Stimulated activated naive B cell treated with anti-CD40 and anti-IgM and Interleukin-4, amounts not matched to agents 10 μg/mL and 1 μg/mL and 100 μg/mL, for 72 hours (primary cell): ENCODE results near the gene HOXA9.

Experiments
- ATAC-seq, 2 donors: fragments of 150-1000 bp; cut with Tn5 transposase; replicated peaks; 2 replicates each; pipeline ENCODE4 v1.10.0; 2021; ENCODE audit warnings: moderate library complexity in 1 of 2
- DNase-seq: peaks from one replicate; pipeline ENCODE4 v3.0.0; 2021
- H3K27ac Mint-ChIP-seq: one replicate; pipeline ENCODE4 v1.8.0; 2022; ENCODE audit warnings: mild to moderate bottlenecking, mixed read lengths
- H3K27me3 Mint-ChIP-seq, 2 donors: one replicate each; pipeline ENCODE4 v1.8.0; 2022; ENCODE audit warnings: mixed read lengths in 2 of 2
- H3K36me3 Mint-ChIP-seq, 2 donors: one replicate each; pipeline ENCODE4 v1.8.0; 2022; ENCODE audit warnings: mixed read lengths in 2 of 2, mild to moderate bottlenecking in 1 of 2
- H3K4me1 Mint-ChIP-seq, 2 donors: one replicate each; pipeline ENCODE4 v1.8.0; 2022; ENCODE audit warnings: mixed read lengths in 2 of 2, mild to moderate bottlenecking in 1 of 2
- H3K4me3 Mint-ChIP-seq, 2 donors: one replicate each; pipeline ENCODE4 v1.8.0; 2022; ENCODE audit warnings: mild to moderate bottlenecking in 2 of 2, mixed read lengths in 2 of 2, moderate library complexity in 1 of 2
- H3K9me3 Mint-ChIP-seq, 2 donors: one replicate each; pipeline ENCODE4 v1.8.0; 2022; ENCODE audit warnings: mixed read lengths in 2 of 2, mild to moderate bottlenecking in 1 of 2

The HOXA9 gene

GRCh38 chr7:27165089-27165995 lies at the start of gene HOXA9:
Gene HOXA9, minus strand, starts transcription at chr7:27165537. Its CDS starts 80 bp downstream, at chr7:27165457.
- ATAC-seq: no peak

GRCh38 chr7:27214239-27214950 lies 49.1 kb upstream of the HOXA9 start:
- Mint-ChIP-seq H3K4me3 (no peak overlapping the region), H3K9me3 (no peaks in the 10 kb centered on the region), H3K4me1 (peaks cover 12 to 19% of the 10 kb centered on the region in 2 donors), H3K27ac (no peak overlapping the region), H3K36me3 (no peaks in the 10 kb centered on the region), H3K27me3 (peaks cover 80 to 98% of the 10 kb centered on the region in 2 donors)
- DNase-seq (no peak), ATAC-seq (no peak)

More at GRCh38 chr7:27165089-27165995, at the start of gene HOXA9:
- no peak for DNase-seq
- H3K27ac Mint-ChIP-seq: peak within 1 kb of the TSS; percentile 91
- H3K9me3 Mint-ChIP-seq: peaks cover 0 to 2% of the 10 kb centered on the region in 2 donors
- H3K27me3 Mint-ChIP-seq: peaks cover 53 to 81% of the 10 kb centered on the region in 2 donors
- H3K4me3 Mint-ChIP-seq: peak within 1 kb of the TSS; percentile 56 to 59
- peaks cover 0 to 9% of the 10 kb centered on the region in 2 donors for H3K36me3 Mint-ChIP-seq
- peaks cover 20 to 28% of the 10 kb centered on the region in 2 donors for H3K4me1 Mint-ChIP-seq

- peaks cover 12 to 19% of the 10 kb centered on the region in 2 donors for H3K4me1 Mint-ChIP-seq
- peaks cover 80 to 98% of the 10 kb centered on the region in 2 donors for H3K27me3 Mint-ChIP-seq
- H3K9me3 Mint-ChIP-seq: no peaks in the 10 kb centered on the region
- DNase-seq (no peak), ATAC-seq (no peak)
- H3K36me3 Mint-ChIP-seq: no peaks in the 10 kb centered on the region
- H3K27ac Mint-ChIP-seq: peak overlapping the region; percentile 20
- H3K4me3 Mint-ChIP-seq: peak overlapping the region in 1 of 2 donors; percentile 53
These were observed 48.3 kb upstream of the HOXA9 start for GRCh38 chr7:27213433-27214238.

- H3K27me3 Mint-ChIP-seq: peaks cover 81 to 98% of the 10 kb centered on the region in 2 donors
- DNase-seq (no peak), ATAC-seq (no peak)
- H3K9me3 Mint-ChIP-seq: no peaks in the 10 kb centered on the region
- no peak overlapping the region for H3K27ac Mint-ChIP-seq
- H3K4me1 Mint-ChIP-seq: peaks cover 12 to 19% of the 10 kb centered on the region in 2 donors
- H3K4me3 Mint-ChIP-seq: no peak overlapping the region
- no peaks in the 10 kb centered on the region for H3K36me3 Mint-ChIP-seq
These were observed 47.4 kb upstream of the HOXA9 start for GRCh38 chr7:27212497-27213432.

- Mint-ChIP-seq H3K4me3 (no peak overlapping the region), H3K27me3 (peaks cover 79 to 98% of the 10 kb centered on the region in 2 donors), H3K4me1 (peaks cover 12 to 19% of the 10 kb centered on the region in 2 donors), H3K27ac (no peak overlapping the region), H3K36me3 (no peaks in the 10 kb centered on the region), H3K9me3 (no peaks in the 10 kb centered on the region)
- ATAC-seq: no peak
- no peak for DNase-seq
These were observed 46.4 kb upstream of the HOXA9 start for GRCh38 chr7:27211764-27212204.

GRCh38 chr7:27211084-27211446 lies 45.7 kb upstream of the HOXA9 start:
- H3K4me3 Mint-ChIP-seq: no peak overlapping the region
- ATAC-seq: no peak
- H3K27ac Mint-ChIP-seq: no peak overlapping the region
- H3K36me3 Mint-ChIP-seq: no peaks in the 10 kb centered on the region
- no peaks in the 10 kb centered on the region for H3K9me3 Mint-ChIP-seq
- no peak for DNase-seq
- peaks cover 81 to 98% of the 10 kb centered on the region in 2 donors for H3K27me3 Mint-ChIP-seq
- H3K4me1 Mint-ChIP-seq: peaks cover 13 to 19% of the 10 kb centered on the region in 2 donors

GRCh38 chr7:27210441-27211083 lies 45.2 kb upstream of the HOXA9 start:
- H3K27ac Mint-ChIP-seq: no peak overlapping the region
- peaks cover 0 to 2% of the 10 kb centered on the region in 2 donors for H3K36me3 Mint-ChIP-seq
- peaks cover 16 to 24% of the 10 kb centered on the region in 2 donors for H3K4me1 Mint-ChIP-seq
- no peaks in the 10 kb centered on the region for H3K9me3 Mint-ChIP-seq
- H3K27me3 Mint-ChIP-seq: peaks cover 81 to 98% of the 10 kb centered on the region in 2 donors
- ATAC-seq: peak; percentile 34 to 48
- peak overlapping the region; percentile 44 to 74 for H3K4me3 Mint-ChIP-seq
- DNase-seq: no peak

GRCh38 chr7:27209933-27210440 lies 44.6 kb upstream of the HOXA9 start:
- Mint-ChIP-seq H3K36me3 (peaks cover 0 to 2% of the 10 kb centered on the region in 2 donors), H3K27ac (no peak overlapping the region), H3K9me3 (no peaks in the 10 kb centered on the region), H3K4me1 (peaks cover 19 to 30% of the 10 kb centered on the region in 2 donors), H3K27me3 (peaks cover 79 to 98% of the 10 kb centered on the region in 2 donors), H3K4me3 (peak overlapping the region in 1 of 2 donors; percentile 74)
- no peak for DNase-seq
- no peak for ATAC-seq

GRCh38 chr7:27208998-27209397 lies 43.7 kb upstream of the HOXA9 start:
- Mint-ChIP-seq H3K4me1 (peaks cover 26 to 36% of the 10 kb centered on the region in 2 donors), H3K36me3 (peaks cover 0 to 2% of the 10 kb centered on the region in 2 donors), H3K27me3 (peaks cover 82 to 98% of the 10 kb centered on the region in 2 donors), H3K9me3 (no peaks in the 10 kb centered on the region), H3K27ac (no peak overlapping the region), H3K4me3 (no peak overlapping the region)
- DNase-seq: no peak
- no peak for ATAC-seq

- H3K27ac Mint-ChIP-seq: no peak overlapping the region
- ATAC-seq: no peak
- H3K36me3 Mint-ChIP-seq: peaks cover 0 to 2% of the 10 kb centered on the region in 2 donors
- no peaks in the 10 kb centered on the region for H3K9me3 Mint-ChIP-seq
- no peak overlapping the region for H3K4me3 Mint-ChIP-seq
- peaks cover 87 to 98% of the 10 kb centered on the region in 2 donors for H3K27me3 Mint-ChIP-seq
- DNase-seq: no peak
- H3K4me1 Mint-ChIP-seq: peaks cover 25 to 32% of the 10 kb centered on the region in 2 donors
These were observed 42.1 kb upstream of the HOXA9 start for GRCh38 chr7:27207348-27207985.

GRCh38 chr7:27205325-27206280 lies 40.3 kb upstream of the HOXA9 start:
- peaks cover 90 to 98% of the 10 kb centered on the region in 2 donors for H3K27me3 Mint-ChIP-seq
- DNase-seq: no peak
- H3K36me3 Mint-ChIP-seq: peaks cover 0 to 2% of the 10 kb centered on the region in 2 donors
- H3K9me3 Mint-ChIP-seq: no peaks in the 10 kb centered on the region
- peak overlapping the region; percentile 22 to 48 for H3K4me3 Mint-ChIP-seq
- H3K4me1 Mint-ChIP-seq: peaks cover 37 to 48% of the 10 kb centered on the region in 2 donors
- ATAC-seq: no peak
- peak overlapping the region; percentile 72 for H3K27ac Mint-ChIP-seq
